ENCODE results near the gene TPM4.

DNA sequence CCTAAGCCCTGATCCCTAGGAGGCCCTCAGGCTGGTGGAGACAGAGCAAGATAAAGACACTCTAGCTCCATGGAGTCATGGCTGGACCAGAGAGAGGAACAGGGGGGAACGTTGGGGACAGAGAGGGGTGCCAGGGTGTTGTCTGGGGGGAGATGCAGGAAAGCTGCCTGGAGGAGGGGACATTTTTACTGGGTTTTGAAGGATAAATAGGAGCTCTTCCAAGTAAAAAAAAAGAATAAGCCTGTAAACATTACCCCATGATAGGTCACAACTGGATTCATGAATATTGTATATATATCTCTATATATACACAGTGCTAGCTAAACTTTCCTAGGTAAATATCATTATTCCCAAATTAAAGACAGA is 67.9 kb downstream of the TPM4 start:
- TF ChIP-seq, protein P1, sequence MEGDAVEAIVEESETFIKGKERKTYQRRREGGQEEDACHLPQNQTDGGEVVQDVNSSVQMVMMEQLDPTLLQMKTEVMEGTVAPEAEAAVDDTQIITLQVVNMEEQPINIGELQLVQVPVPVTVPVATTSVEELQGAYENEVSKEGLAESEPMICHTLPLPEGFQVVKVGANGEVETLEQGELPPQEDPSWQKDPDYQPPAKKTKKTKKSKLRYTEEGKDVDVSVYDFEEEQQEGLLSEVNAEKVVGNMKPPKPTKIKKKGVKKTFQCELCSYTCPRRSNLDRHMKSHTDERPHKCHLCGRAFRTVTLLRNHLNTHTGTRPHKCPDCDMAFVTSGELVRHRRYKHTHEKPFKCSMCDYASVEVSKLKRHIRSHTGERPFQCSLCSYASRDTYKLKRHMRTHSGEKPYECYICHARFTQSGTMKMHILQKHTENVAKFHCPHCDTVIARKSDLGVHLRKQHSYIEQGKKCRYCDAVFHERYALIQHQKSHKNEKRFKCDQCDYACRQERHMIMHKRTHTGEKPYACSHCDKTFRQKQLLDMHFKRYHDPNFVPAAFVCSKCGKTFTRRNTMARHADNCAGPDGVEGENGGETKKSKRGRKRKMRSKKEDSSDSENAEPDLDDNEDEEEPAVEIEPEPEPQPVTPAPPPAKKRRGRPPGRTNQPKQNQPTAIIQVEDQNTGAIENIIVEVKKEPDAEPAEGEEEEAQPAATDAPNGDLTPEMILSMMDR (IDR thresholded peaks at IDR 0.05; ENCODE audit: low read length) = no peak
- TF ChIP-seq EZH2 (IDR thresholded peaks at IDR 0.05; ENCODE audit: borderline replicate concordance, low read length) = no peak

All from OCI-LY1 (cell line).